Keratinocyte (primary cell): ENCODE results near the gene KMO. TPM values are rescaled to one million over a fixed set of nuclear protein-coding genes. Genes with fewer than 3 reads are reported as not detected.

Experiments
- DNase-seq: peaks from one replicate; pipeline ENCODE4 v3.0.0-alpha.2; 2011; ENCODE audit warnings: low read depth, missing footprints, low spot score
- FAIRE-seq: peaks from 2 replicates; lab custom pipeline; 2011; peaks lifted over from hg19 to GRCh38; lab: Jason Lieb, UNC
- H2AFZ ChIP-seq: 2 replicates; pipeline ENCODE4 v1.6.0; 2012; ENCODE audit warnings: low read length, control low read depth, inconsistent platforms; ENCODE audit not compliant: control insufficient read depth
- H3K27ac ChIP-seq: 2 replicates; pipeline ENCODE4 v1.5.1; 2011; ENCODE audit warnings: low read length; ENCODE audit not compliant: control insufficient read depth, insufficient read depth
- H3K27me3 ChIP-seq: 3 replicates; pipeline ENCODE4 v1.6.0; 2011; ENCODE audit warnings: low read length; ENCODE audit not compliant: control insufficient read depth, insufficient read depth; ENCODE audit errors: extremely low read depth
- H3K36me3 ChIP-seq, 2 experiments: 2 replicates in 1 of 2; 3 replicates in 1 of 2; pipeline ENCODE4 v1.5.1; 2011; ENCODE audit warnings: low read length in 2 of 2, mild to moderate bottlenecking in 1 of 2; ENCODE audit not compliant: control insufficient read depth in 2 of 2, insufficient read depth in 2 of 2; ENCODE audit errors: extremely low read depth in 1 of 2
- H3K4me1 ChIP-seq: 3 replicates; pipeline ENCODE4 v1.5.1; 2011; ENCODE audit warnings: low read length; ENCODE audit not compliant: control insufficient read depth, insufficient read depth; ENCODE audit errors: extremely low read depth
- H3K4me2 ChIP-seq: 3 replicates; pipeline ENCODE4 v1.6.0; 2011; ENCODE audit warnings: low read depth, low read length; ENCODE audit not compliant: control insufficient read depth, insufficient read depth; ENCODE audit errors: extremely low read depth
- H3K4me3 ChIP-seq, 3 experiments: fragments of 200-600 bp in 1 of 3; sonication (generic) in 1 of 3; 2 replicates in 2 of 3; 3 replicates in 1 of 3; pipeline ENCODE4 v1.5.1; 2011 to 2016; ENCODE audit warnings: low read length in 3 of 3, mild to moderate bottlenecking in 3 of 3, control low read depth in 2 of 3, inconsistent platforms in 1 of 3, low read depth in 1 of 3, mixed read lengths in 1 of 3, mixed run types in 1 of 3, moderate library complexity in 1 of 3; ENCODE audit not compliant: control insufficient read depth in 2 of 3, insufficient read depth in 2 of 3; ENCODE audit errors: extremely low read depth in 1 of 3
- H3K79me2 ChIP-seq: 2 replicates; pipeline ENCODE4 v1.6.0; 2012; ENCODE audit warnings: low read length; ENCODE audit not compliant: control insufficient read depth, insufficient read depth
- H3K9ac ChIP-seq: 3 replicates; pipeline ENCODE4 v1.6.0; 2011; ENCODE audit warnings: low read length; ENCODE audit not compliant: control insufficient read depth, insufficient read depth; ENCODE audit errors: extremely low read depth
- H3K9me1 ChIP-seq: 3 replicates; pipeline ENCODE4 v1.6.0; 2011; ENCODE audit warnings: low read length; ENCODE audit not compliant: control insufficient read depth, insufficient read depth; ENCODE audit errors: extremely low read depth
- H3K9me3 ChIP-seq: 2 replicates; pipeline ENCODE4 v1.5.1; 2012; ENCODE audit warnings: low read depth, low read length; ENCODE audit not compliant: control insufficient read depth
- H4K20me1 ChIP-seq: 3 replicates; pipeline ENCODE4 v1.6.0; 2011; ENCODE audit warnings: low read length; ENCODE audit not compliant: control insufficient read depth, insufficient read depth; ENCODE audit errors: extremely low read depth
- EZH2 ChIP-seq: IDR thresholded peaks from one replicate; pipeline ENCODE4 v1.6.1; 2012; ENCODE audit warnings: inconsistent platforms, mild to moderate bottlenecking, low read length, moderate library complexity
- dilution Hi-C: fragments of 300-500 bp; cut with MboI; formaldehyde crosslinking; loops from one replicate; pipeline ENCODE4 v1.7.0; 2020; ENCODE audit warnings: low sequenced_read_pairs; ENCODE audit not compliant: extremely low pct_ligation_motif_present
- polyA plus RNA-seq, 5 experiments: library from polyadenylated mRNA; depleted of rRNA in 3 of 5; stranded (reverse) in 3 of 5; stranded (forward) in 1 of 5; unstranded in 1 of 5; fragments of >200 nt; gene quantifications; 1 replicate in 1 of 5; 2 replicates in 3 of 5; 3 replicates in 1 of 5; pipeline versions ENCODE4 v1.2.1 to v1.2.3, GENCODE V29; 2011 to 2012; ENCODE audit warnings: missing spikeins in 2 of 5, low read depth in 1 of 5, low replicate concordance in 1 of 5
- TF ChIP-seq, protein P1 (sequence below), 3 experiments: IDR thresholded peaks in 1 of 3; conservative IDR thresholded peaks in 1 of 3; optimal IDR thresholded peaks in 1 of 3; 2 replicates in 2 of 3; 3 replicates in 1 of 3; pipeline versions ENCODE3 to v1.5.1; 2011; ENCODE audit warnings: low read length in 3 of 3, mild to moderate bottlenecking in 3 of 3, moderate library complexity in 2 of 3, control low read depth in 1 of 3, inconsistent platforms in 1 of 3; ENCODE audit not compliant: insufficient read depth in 2 of 3; ENCODE audit errors: extremely low read depth in 1 of 3

Gene KMO
- polyA plus RNA-seq, 1 donor (not counting 4 experiments of a cell fraction or from before 2014, with no cell fraction given): 4.7 TPM

DNA sequence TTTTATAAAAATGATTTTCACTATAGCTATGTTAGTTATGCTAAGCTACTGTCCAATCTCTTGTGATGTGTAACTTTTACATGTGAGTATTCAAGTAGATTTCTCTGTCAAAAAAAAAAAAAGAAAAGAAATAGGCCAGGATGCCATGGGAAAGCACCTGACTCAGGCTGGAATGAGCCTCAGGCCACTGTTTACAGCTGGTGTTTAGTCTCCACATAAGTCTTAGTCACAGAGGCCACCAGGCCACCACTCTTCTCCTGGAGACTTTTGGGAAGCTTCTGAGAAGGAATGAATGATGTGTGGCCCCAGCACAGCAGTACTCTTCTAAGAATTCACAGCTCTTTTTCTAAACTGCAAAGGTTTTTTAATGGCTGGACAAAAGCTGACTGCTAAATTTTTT, 59.1 kb downstream of the KMO start:
- H3K4me2 ChIP-seq: peak overlapping the region; percentile 53
- peaks cover 3 to 5% of the 10 kb centered on the region in 2 experiments for H3K36me3 ChIP-seq
- H3K9me1 ChIP-seq: no peaks in the 10 kb centered on the region
- no peak overlapping the region for H3K4me3 ChIP-seq
- H3K27me3 ChIP-seq: no peaks in the 10 kb centered on the region
- H3K79me2 ChIP-seq: no peaks in the 10 kb centered on the region
- peak overlapping the region; percentile 61 for H3K9ac ChIP-seq
- FAIRE-seq (peak; percentile 84), DNase-seq (peak; percentile 66)
- dilution Hi-C loops: no loop called here
- no peaks in the 10 kb centered on the region for H3K9me3 ChIP-seq
- H3K27ac ChIP-seq: peak overlapping the region; percentile 97
- TF ChIP-seq, protein P1, sequence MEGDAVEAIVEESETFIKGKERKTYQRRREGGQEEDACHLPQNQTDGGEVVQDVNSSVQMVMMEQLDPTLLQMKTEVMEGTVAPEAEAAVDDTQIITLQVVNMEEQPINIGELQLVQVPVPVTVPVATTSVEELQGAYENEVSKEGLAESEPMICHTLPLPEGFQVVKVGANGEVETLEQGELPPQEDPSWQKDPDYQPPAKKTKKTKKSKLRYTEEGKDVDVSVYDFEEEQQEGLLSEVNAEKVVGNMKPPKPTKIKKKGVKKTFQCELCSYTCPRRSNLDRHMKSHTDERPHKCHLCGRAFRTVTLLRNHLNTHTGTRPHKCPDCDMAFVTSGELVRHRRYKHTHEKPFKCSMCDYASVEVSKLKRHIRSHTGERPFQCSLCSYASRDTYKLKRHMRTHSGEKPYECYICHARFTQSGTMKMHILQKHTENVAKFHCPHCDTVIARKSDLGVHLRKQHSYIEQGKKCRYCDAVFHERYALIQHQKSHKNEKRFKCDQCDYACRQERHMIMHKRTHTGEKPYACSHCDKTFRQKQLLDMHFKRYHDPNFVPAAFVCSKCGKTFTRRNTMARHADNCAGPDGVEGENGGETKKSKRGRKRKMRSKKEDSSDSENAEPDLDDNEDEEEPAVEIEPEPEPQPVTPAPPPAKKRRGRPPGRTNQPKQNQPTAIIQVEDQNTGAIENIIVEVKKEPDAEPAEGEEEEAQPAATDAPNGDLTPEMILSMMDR (optimal IDR thresholded peaks at IDR 0.05 in 1 of 3, IDR thresholded peaks at IDR 0.05 in 1 of 3, conservative IDR thresholded peaks at IDR 0.05 in 1 of 3; ENCODE audit: extremely low read depth in 1 of 3, insufficient read depth in 2 of 3, low read length in 3 of 3): no peak
- no peak for TF ChIP-seq EZH2
- H2AFZ ChIP-seq: no peak overlapping the region
- no peaks in the 10 kb centered on the region for H4K20me1 ChIP-seq
- peaks cover 40% of the 10 kb centered on the region for H3K4me1 ChIP-seq

DNA sequence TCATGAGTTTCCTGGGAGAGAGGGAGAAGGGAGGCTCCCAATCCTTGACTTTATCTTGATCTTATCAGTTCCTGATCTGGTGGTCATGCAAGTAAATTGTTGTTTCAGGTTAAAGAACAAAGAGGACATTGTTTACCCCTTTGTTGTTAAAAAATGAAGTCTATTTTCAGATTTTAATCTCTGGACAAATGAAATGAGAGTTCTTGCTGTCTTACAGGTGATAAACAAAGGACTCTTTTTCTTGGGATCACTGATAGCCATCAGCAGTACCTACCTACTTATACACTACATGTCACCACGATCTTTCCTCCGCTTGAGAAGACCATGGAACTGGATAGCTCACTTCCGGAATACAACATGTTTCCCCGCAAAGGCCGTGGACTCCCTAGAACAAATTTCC, 59.6 kb downstream of the KMO start:
- DNase-seq (no peak), FAIRE-seq (no peak)
- no peak overlapping the region for H3K4me3 ChIP-seq
- H4K20me1 ChIP-seq: no peaks in the 10 kb centered on the region
- no peak overlapping the region for H2AFZ ChIP-seq
- peaks cover 3 to 5% of the 10 kb centered on the region in 2 experiments for H3K36me3 ChIP-seq
- H3K4me2 ChIP-seq: peak overlapping the region; percentile 53
- dilution Hi-C loops: no loop called here
- H3K9me3 ChIP-seq: no peaks in the 10 kb centered on the region
- TF ChIP-seq, protein P1 (optimal IDR thresholded peaks at IDR 0.05 in 1 of 3, IDR thresholded peaks at IDR 0.05 in 1 of 3, conservative IDR thresholded peaks at IDR 0.05 in 1 of 3; ENCODE audit: extremely low read depth in 1 of 3, insufficient read depth in 2 of 3, low read length in 3 of 3): no peak
- TF ChIP-seq EZH2: no peak
- H3K79me2 ChIP-seq: no peaks in the 10 kb centered on the region
- no peaks in the 10 kb centered on the region for H3K27me3 ChIP-seq
- H3K4me1 ChIP-seq: peaks cover 40% of the 10 kb centered on the region
- H3K9me1 ChIP-seq: no peaks in the 10 kb centered on the region
- H3K27ac ChIP-seq: peak overlapping the region; percentile 97
- H3K9ac ChIP-seq: peak overlapping the region; percentile 60
